Measurements from ENCODE around the gene GLMN. TPM values are rescaled to one million over a fixed set of nuclear protein-coding genes. Genes with fewer than 3 reads are reported as not detected.
A peak's percentile ranks its signal among the peaks of the same experiment; 100 is the strongest.

Gene GLMN
- 10 to 100 TPM in 1 of 2 donors, 1 to 10 TPM in 1; 9.0 to 14.2 TPM for total RNA-seq

GRCh38 chr1:92298573-92299476, at the start of gene GLMN, which contains the start of gene RPAP2:
TSS of gene GLMN (minus strand) at chr1:92298987. CDS start at chr1:92297999, 988 bp downstream.
TSS of gene RPAP2 (plus strand) at chr1:92299059. CDS start at chr1:92299074, 15 bp downstream.
- H3K27ac ChIP-seq = peak within 1 kb of the TSS; percentile 61 to 87
- TF ChIP-seq CTCF (IDR thresholded peaks at IDR 0.05) = peak; percentile 20

GRCh38 chr1:92346866-92347640, 48.3 kb upstream of the GLMN start:
- no peaks in the 10 kb centered on the region for H3K27me3 ChIP-seq (replicated peaks; ENCODE audit: insufficient read depth)
- ATAC-seq (ENCODE audit: insufficient number of reproducible peaks, low FRiP score, low read depth) (no peak), DNase-seq (ENCODE audit: low spot score) (no peak)
- H3K9me3 ChIP-seq = no peaks in the 10 kb centered on the region
- H3K4me3 ChIP-seq = no peak overlapping the region
- no peak for TF ChIP-seq CTCF (IDR thresholded peaks at IDR 0.05)
- peaks cover 12% of the 10 kb centered on the region for H3K36me3 ChIP-seq
- no peaks in the 10 kb centered on the region for H3K4me1 ChIP-seq (ENCODE audit: control insufficient read depth in 1 of 2, low read depth in 2 of 2)
- H3K27ac ChIP-seq = no peak overlapping the region

More at GRCh38 chr1:92298573-92299476, at the start of gene GLMN, which contains the start of gene RPAP2:
- Histone ChIP-seq H3K9me3 (no peaks in the 10 kb centered on the region), H3K4me3 (peak within 1 kb of the TSS; percentile 93), H3K4me1 (ENCODE audit: control insufficient read depth in 1 of 2, low read depth in 2 of 2) (peaks cover 6 to 21% of the 10 kb centered on the region in 2 donors), H3K27me3 (replicated peaks; ENCODE audit: insufficient read depth) (no peaks in the 10 kb centered on the region), H3K36me3 (no peaks in the 10 kb centered on the region)
- ATAC-seq (ENCODE audit: insufficient number of reproducible peaks, low FRiP score, low read depth) (peak; percentile 98), DNase-seq (ENCODE audit: low spot score) (peak; percentile 28)

GRCh38 chr1:92343061-92343460, 44.3 kb upstream of the GLMN start:
- ATAC-seq (ENCODE audit: insufficient number of reproducible peaks, low FRiP score, low read depth) (no peak), DNase-seq (ENCODE audit: low spot score) (no peak)
- no peak overlapping the region for H3K27ac ChIP-seq
- peaks cover 9% of the 10 kb centered on the region for H3K36me3 ChIP-seq
- no peak overlapping the region for H3K4me3 ChIP-seq
- H3K27me3 ChIP-seq (replicated peaks; ENCODE audit: insufficient read depth) = no peaks in the 10 kb centered on the region
- no peak for TF ChIP-seq CTCF (IDR thresholded peaks at IDR 0.05)
- no peaks in the 10 kb centered on the region for H3K9me3 ChIP-seq
- H3K4me1 ChIP-seq (ENCODE audit: control insufficient read depth in 1 of 2, low read depth in 2 of 2) = no peaks in the 10 kb centered on the region

GRCh38 chr1:92342401-92342800, 43.6 kb upstream of the GLMN start:
- DNase-seq (ENCODE audit: low spot score) (no peak), ATAC-seq (ENCODE audit: insufficient number of reproducible peaks, low FRiP score, low read depth) (no peak)
- Histone ChIP-seq H3K27ac (no peak overlapping the region), H3K9me3 (no peaks in the 10 kb centered on the region), H3K36me3 (peaks cover 9% of the 10 kb centered on the region), H3K4me1 (ENCODE audit: control insufficient read depth in 1 of 2, low read depth in 2 of 2) (no peaks in the 10 kb centered on the region), H3K27me3 (replicated peaks; ENCODE audit: insufficient read depth) (no peaks in the 10 kb centered on the region), H3K4me3 (no peak overlapping the region)
- TF ChIP-seq CTCF (IDR thresholded peaks at IDR 0.05) = no peak

- no peaks in the 10 kb centered on the region for H3K4me1 ChIP-seq (ENCODE audit: control insufficient read depth in 1 of 2, low read depth in 2 of 2)
These were observed 41.4 kb upstream of the GLMN start for GRCh38 chr1:92340154-92340553.

More at GRCh38 chr1:92340154-92340553, 41.4 kb upstream of the GLMN start:
- H3K36me3 ChIP-seq = peaks cover 11% of the 10 kb centered on the region
- no peak for TF ChIP-seq CTCF (IDR thresholded peaks at IDR 0.05)
- no peaks in the 10 kb centered on the region for H3K9me3 ChIP-seq
- H3K27me3 ChIP-seq (replicated peaks; ENCODE audit: insufficient read depth) = no peaks in the 10 kb centered on the region
- no peak overlapping the region for H3K4me3 ChIP-seq
- no peak for ATAC-seq (ENCODE audit: insufficient number of reproducible peaks, low FRiP score, low read depth)
- no peak for DNase-seq (ENCODE audit: low spot score)
- no peak overlapping the region for H3K27ac ChIP-seq
